Right lobe of liver (tissue), 4 donors: ENCODE measurements around the gene APOA4.

Experiments used
- POLR2A ChIP-seq: fragments of 450-650 bp; IDR thresholded peaks from one replicate; pipeline ENCODE4 v1.6.1; 2017; ENCODE audit warnings: antibody characterized with exemption, mild to moderate bottlenecking
- TF ChIP-seq, protein P1 (sequence below), 4 donors: fragments of 200-600 bp in 3 of 4; fragments of 450-650 bp in 1 of 4; IDR thresholded peaks; one replicate each; pipeline versions ENCODE4 v1.5.1 to v1.8.0; 2016 to 2022; ENCODE audit warnings: antibody characterized with exemption in 4 of 4, mild to moderate bottlenecking in 2 of 4
- donor health status: DM: no; HTN: no; CAD: no.
- donor health status: DM: no; HTN: no; CAD: no.
- donor health status: DM: no; HTN: yes; CAD: no.

DNA sequence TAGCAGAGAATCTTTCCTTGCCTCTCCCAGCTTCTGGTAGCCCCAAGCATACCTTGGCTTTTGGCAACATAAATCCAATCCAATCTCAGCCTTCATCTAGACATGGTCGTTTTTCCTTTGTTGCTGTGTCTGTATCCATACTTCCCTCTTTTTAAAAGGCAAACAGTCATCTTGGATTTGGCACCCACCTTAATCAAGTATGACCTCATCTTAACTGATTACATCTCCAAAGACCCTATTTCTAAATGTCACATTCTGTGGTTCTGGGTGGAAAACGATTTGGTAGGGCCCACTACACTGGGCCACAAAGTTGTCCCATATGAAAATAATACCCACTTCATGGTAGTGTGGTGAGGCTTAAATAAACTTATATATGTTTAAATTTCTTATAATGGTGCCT is 51.2 kb downstream of the APOA4 start:
- TF ChIP-seq, protein P1, sequence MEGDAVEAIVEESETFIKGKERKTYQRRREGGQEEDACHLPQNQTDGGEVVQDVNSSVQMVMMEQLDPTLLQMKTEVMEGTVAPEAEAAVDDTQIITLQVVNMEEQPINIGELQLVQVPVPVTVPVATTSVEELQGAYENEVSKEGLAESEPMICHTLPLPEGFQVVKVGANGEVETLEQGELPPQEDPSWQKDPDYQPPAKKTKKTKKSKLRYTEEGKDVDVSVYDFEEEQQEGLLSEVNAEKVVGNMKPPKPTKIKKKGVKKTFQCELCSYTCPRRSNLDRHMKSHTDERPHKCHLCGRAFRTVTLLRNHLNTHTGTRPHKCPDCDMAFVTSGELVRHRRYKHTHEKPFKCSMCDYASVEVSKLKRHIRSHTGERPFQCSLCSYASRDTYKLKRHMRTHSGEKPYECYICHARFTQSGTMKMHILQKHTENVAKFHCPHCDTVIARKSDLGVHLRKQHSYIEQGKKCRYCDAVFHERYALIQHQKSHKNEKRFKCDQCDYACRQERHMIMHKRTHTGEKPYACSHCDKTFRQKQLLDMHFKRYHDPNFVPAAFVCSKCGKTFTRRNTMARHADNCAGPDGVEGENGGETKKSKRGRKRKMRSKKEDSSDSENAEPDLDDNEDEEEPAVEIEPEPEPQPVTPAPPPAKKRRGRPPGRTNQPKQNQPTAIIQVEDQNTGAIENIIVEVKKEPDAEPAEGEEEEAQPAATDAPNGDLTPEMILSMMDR (IDR thresholded peaks at IDR 0.05), result no peak
- no peak for TF ChIP-seq POLR2A
